Stimulated activated naive B cell treated with anti-CD40 and anti-IgM and Interleukin-4, amounts not matched to agents 10 μg/mL and 1 μg/mL and 100 μg/mL, for 72 hours (primary cell): ENCODE results near the gene DIPK2B.

Source experiments
- ATAC-seq, 2 donors: fragments of 150-1000 bp; cut with Tn5 transposase; replicated peaks; 2 replicates each; pipeline ENCODE4 v1.10.0; 2021; ENCODE audit warnings: moderate library complexity in 1 of 2
- DNase-seq: peaks from one replicate; pipeline ENCODE4 v3.0.0; 2021
- H3K27ac Mint-ChIP-seq: one replicate; pipeline ENCODE4 v1.8.0; 2022; ENCODE audit warnings: mild to moderate bottlenecking, mixed read lengths
- H3K27me3 Mint-ChIP-seq, 2 donors: one replicate each; pipeline ENCODE4 v1.8.0; 2022; ENCODE audit warnings: mixed read lengths in 2 of 2
- H3K36me3 Mint-ChIP-seq, 2 donors: one replicate each; pipeline ENCODE4 v1.8.0; 2022; ENCODE audit warnings: mixed read lengths in 2 of 2, mild to moderate bottlenecking in 1 of 2
- H3K4me1 Mint-ChIP-seq, 2 donors: one replicate each; pipeline ENCODE4 v1.8.0; 2022; ENCODE audit warnings: mixed read lengths in 2 of 2, mild to moderate bottlenecking in 1 of 2
- H3K4me3 Mint-ChIP-seq, 2 donors: one replicate each; pipeline ENCODE4 v1.8.0; 2022; ENCODE audit warnings: mild to moderate bottlenecking in 2 of 2, mixed read lengths in 2 of 2, moderate library complexity in 1 of 2
- H3K9me3 Mint-ChIP-seq, 2 donors: one replicate each; pipeline ENCODE4 v1.8.0; 2022; ENCODE audit warnings: mixed read lengths in 2 of 2, mild to moderate bottlenecking in 1 of 2

Gene DIPK2B

GRCh38 chrX:45191383-45191782 is 9.3 kb downstream of the DIPK2B start:
- ATAC-seq, result peak; percentile 90 to 95
- no peaks in the 10 kb centered on the region for H3K9me3 Mint-ChIP-seq
- peaks cover 7 to 16% of the 10 kb centered on the region in 2 donors for H3K27me3 Mint-ChIP-seq
- peak overlapping the region; percentile 6 for H3K27ac Mint-ChIP-seq
- peak overlapping the region in 1 of 2 donors; percentile 30 for H3K4me3 Mint-ChIP-seq
- H3K4me1 Mint-ChIP-seq, result peaks cover 19 to 28% of the 10 kb centered on the region in 2 donors
- DNase-seq, result no peak
- no peaks in the 10 kb centered on the region for H3K36me3 Mint-ChIP-seq

DNA sequence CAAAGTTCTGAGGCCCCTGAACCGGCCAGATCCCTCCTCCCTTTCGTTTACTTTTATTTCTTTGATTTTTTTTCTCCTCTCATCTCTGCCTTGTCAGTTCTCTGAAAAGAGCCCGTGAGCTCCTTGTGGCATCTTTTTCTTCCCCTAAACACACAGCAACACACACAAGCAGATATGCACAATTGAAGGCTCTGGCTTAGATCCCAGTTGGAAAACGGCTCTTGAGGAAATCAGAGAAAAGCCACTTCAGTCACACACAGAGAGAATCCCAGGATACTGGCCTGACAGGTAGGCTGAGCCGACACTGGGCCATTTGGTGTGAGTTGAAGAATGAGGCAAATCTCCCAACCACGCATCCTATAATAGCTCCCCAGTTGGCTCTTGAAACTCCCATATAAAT is 12.9 kb downstream of the DIPK2B start:
- Mint-ChIP-seq H3K27me3 (peaks cover 7 to 10% of the 10 kb centered on the region in 2 donors), H3K4me1 (peaks cover 19 to 28% of the 10 kb centered on the region in 2 donors), H3K27ac (no peak overlapping the region), H3K4me3 (peak overlapping the region; percentile 78 to 83), H3K36me3 (no peaks in the 10 kb centered on the region), H3K9me3 (no peaks in the 10 kb centered on the region)
- ATAC-seq (no peak), DNase-seq (no peak)

- peak in 1 of 2 donors; percentile 14 for ATAC-seq
- Mint-ChIP-seq H3K9me3 (no peaks in the 10 kb centered on the region), H3K4me3 (peak overlapping the region; percentile 78 to 83)
Measured at GRCh38 chrX:45186643-45187026, 14.0 kb downstream of the DIPK2B start.

DNA sequence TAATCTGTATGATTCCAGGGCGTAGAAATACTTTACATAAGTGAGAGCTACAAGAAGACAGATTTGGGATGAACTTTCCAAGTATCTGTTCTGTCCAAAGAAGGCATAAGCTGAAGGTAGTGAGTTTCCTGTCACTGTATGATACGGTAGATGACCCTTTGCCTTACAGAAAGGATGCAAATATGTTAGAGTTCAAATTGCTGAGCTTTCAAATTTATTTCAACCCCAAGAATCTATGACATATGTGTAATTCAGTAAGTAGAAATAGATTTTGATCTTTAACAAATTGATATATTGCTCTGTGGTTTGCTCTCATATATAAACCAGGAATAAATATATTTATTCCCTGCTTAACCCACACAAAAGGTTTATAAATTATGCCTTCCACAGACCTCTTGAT is 16.5 kb downstream of the DIPK2B start:
- H3K36me3 Mint-ChIP-seq, result peaks cover 0 to 3% of the 10 kb centered on the region in 2 donors
- H3K9me3 Mint-ChIP-seq, result peaks cover 0 to 1% of the 10 kb centered on the region in 2 donors
- no peak overlapping the region for H3K27ac Mint-ChIP-seq
- peaks cover 9 to 11% of the 10 kb centered on the region in 2 donors for H3K4me1 Mint-ChIP-seq
- no peak for DNase-seq
- H3K4me3 Mint-ChIP-seq, result no peak overlapping the region
- ATAC-seq, result no peak
- peaks cover 7 to 10% of the 10 kb centered on the region in 2 donors for H3K27me3 Mint-ChIP-seq

More at GRCh38 chrX:45186643-45187026, 14.0 kb downstream of the DIPK2B start:
- Mint-ChIP-seq H3K27ac (no peak overlapping the region), H3K27me3 (peaks cover 7 to 10% of the 10 kb centered on the region in 2 donors), H3K4me1 (peaks cover 16 to 20% of the 10 kb centered on the region in 2 donors), H3K36me3 (no peaks in the 10 kb centered on the region)
- no peak for DNase-seq

- Mint-ChIP-seq H3K9me3 (peaks cover 0 to 1% of the 10 kb centered on the region in 2 donors), H3K36me3 (no peaks in the 10 kb centered on the region), H3K27ac (no peak overlapping the region), H3K4me1 (peaks cover 1 to 7% of the 10 kb centered on the region in 2 donors), H3K4me3 (no peak overlapping the region), H3K27me3 (peaks cover 0 to 21% of the 10 kb centered on the region in 2 donors)
- DNase-seq (no peak), ATAC-seq (no peak)
Measured at GRCh38 chrX:45172890-45173289, 27.8 kb downstream of the DIPK2B start.

DNA sequence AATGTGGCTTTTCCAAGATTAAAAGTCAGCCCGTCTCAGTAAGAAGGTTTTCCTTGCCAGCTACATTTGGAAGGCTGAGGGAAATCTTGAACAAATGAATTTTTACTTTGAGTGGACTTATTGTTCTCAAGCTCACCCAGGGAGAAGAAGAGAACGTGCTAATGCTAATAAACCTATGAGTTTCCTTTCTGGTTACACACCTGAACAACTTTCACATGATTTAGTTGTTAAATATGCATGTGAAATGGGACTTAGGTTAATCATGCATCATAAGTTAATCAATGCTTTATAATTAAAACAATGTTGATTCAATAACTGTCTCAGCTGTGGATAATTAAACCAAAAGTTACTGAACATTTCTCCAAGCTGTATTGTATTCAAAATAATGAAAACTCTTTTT is 33.9 kb downstream of the DIPK2B start:
- ATAC-seq (no peak), DNase-seq (no peak)
- Mint-ChIP-seq H3K27ac (no peak overlapping the region), H3K4me3 (no peak overlapping the region), H3K9me3 (peaks cover 0 to 1% of the 10 kb centered on the region in 2 donors), H3K4me1 (peaks cover 1 to 7% of the 10 kb centered on the region in 2 donors), H3K36me3 (no peaks in the 10 kb centered on the region), H3K27me3 (peaks cover 0 to 19% of the 10 kb centered on the region in 2 donors)

DNA sequence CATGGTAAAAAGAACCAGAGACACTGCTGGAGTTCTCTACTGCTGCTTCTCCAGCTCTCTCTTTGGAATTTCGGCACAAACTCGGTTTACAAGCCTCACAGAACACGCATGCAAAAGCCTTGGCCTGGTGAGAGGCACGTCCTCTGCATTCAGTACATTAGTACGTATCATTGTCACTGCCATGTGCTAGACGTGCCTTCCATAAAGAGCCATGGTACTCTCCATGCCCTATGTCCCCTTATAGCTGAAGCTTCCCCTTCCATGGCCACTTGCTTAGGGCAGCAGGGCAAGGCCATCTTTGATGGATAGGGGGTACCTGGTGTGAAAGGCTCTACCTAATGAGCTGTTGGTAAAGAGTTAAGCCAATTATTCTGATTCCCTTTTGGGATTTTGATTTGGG is 35.0 kb downstream of the DIPK2B start:
- Mint-ChIP-seq H3K4me1 (no peaks in the 10 kb centered on the region), H3K27ac (no peak overlapping the region), H3K27me3 (peaks cover 0 to 22% of the 10 kb centered on the region in 2 donors), H3K9me3 (peaks cover 5% of the 10 kb centered on the region in 2 donors), H3K4me3 (no peak overlapping the region), H3K36me3 (peaks cover 0 to 5% of the 10 kb centered on the region in 2 donors)
- DNase-seq, result no peak
- ATAC-seq, result no peak

- Mint-ChIP-seq H3K27ac (no peak overlapping the region), H3K9me3 (peaks cover 9% of the 10 kb centered on the region in 2 donors), H3K4me1 (no peaks in the 10 kb centered on the region), H3K4me3 (no peak overlapping the region), H3K36me3 (peaks cover 0 to 9% of the 10 kb centered on the region in 2 donors), H3K27me3 (peaks cover 0 to 22% of the 10 kb centered on the region in 2 donors)
- ATAC-seq (no peak), DNase-seq (no peak)
Measured at GRCh38 chrX:45164995-45165394, 35.7 kb downstream of the DIPK2B start.

DNA sequence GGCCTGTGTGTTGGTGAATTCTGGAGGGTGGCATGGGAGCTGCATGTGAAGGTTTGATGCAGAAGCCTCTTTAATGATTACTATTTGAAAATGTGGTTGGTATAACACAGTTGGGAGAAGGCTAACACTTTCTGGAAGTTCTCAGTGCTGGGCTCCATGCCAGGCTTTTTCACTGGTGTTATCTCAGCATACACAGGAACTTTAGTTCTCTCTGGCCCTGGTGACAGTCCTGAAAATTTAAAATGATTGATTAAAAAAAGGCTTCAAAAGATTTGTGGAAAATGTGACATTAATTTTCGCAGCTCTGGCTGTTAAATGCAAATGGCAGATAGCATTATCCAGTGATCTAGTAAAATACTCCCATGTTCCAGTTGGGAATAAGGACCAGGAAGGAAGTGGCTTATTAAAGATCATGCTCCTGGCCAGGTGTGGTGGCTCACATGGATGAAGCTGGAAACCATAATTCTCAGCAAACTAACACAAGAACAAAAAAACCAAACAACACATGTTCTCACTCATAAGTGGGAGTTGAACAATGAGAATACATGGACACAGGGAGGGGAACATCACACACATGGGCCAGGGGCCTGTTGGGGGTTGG is 36.6 kb downstream of the DIPK2B start:
- DNase-seq (no peak), ATAC-seq (no peak)
- Mint-ChIP-seq H3K9me3 (peaks cover 9% of the 10 kb centered on the region in 2 donors), H3K36me3 (peaks cover 0 to 9% of the 10 kb centered on the region in 2 donors), H3K27ac (no peak overlapping the region), H3K27me3 (peaks cover 0 to 16% of the 10 kb centered on the region in 2 donors), H3K4me1 (no peaks in the 10 kb centered on the region), H3K4me3 (no peak overlapping the region)

- peaks cover 9% of the 10 kb centered on the region in 2 donors for H3K9me3 Mint-ChIP-seq
- H3K4me3 Mint-ChIP-seq, result no peak overlapping the region
- peaks cover 0 to 9% of the 10 kb centered on the region in 2 donors for H3K36me3 Mint-ChIP-seq
- DNase-seq (no peak), ATAC-seq (no peak)
- no peaks in the 10 kb centered on the region for H3K4me1 Mint-ChIP-seq
- H3K27ac Mint-ChIP-seq, result no peak overlapping the region
- peaks cover 0 to 19% of the 10 kb centered on the region in 2 donors for H3K27me3 Mint-ChIP-seq
Measured at GRCh38 chrX:45157647-45158046, 43.0 kb downstream of the DIPK2B start.

GRCh38 chrX:45154462-45154861 is 46.2 kb downstream of the DIPK2B start:
- DNase-seq (no peak), ATAC-seq (no peak)
- no peak overlapping the region for H3K4me3 Mint-ChIP-seq
- H3K9me3 Mint-ChIP-seq, result no peaks in the 10 kb centered on the region
- peaks cover 0 to 10% of the 10 kb centered on the region in 2 donors for H3K27me3 Mint-ChIP-seq
- no peaks in the 10 kb centered on the region for H3K36me3 Mint-ChIP-seq
- no peaks in the 10 kb centered on the region for H3K4me1 Mint-ChIP-seq
- no peak overlapping the region for H3K27ac Mint-ChIP-seq

GRCh38 chrX:45154033-45154360 is 46.7 kb downstream of the DIPK2B start:
- Mint-ChIP-seq H3K36me3 (no peaks in the 10 kb centered on the region), H3K27ac (no peak overlapping the region), H3K4me3 (no peak overlapping the region), H3K9me3 (no peaks in the 10 kb centered on the region), H3K4me1 (no peaks in the 10 kb centered on the region), H3K27me3 (peaks cover 0 to 10% of the 10 kb centered on the region in 2 donors)
- ATAC-seq (no peak), DNase-seq (no peak)
